ENCODE measurements around the gene COL4A5.

DNA sequence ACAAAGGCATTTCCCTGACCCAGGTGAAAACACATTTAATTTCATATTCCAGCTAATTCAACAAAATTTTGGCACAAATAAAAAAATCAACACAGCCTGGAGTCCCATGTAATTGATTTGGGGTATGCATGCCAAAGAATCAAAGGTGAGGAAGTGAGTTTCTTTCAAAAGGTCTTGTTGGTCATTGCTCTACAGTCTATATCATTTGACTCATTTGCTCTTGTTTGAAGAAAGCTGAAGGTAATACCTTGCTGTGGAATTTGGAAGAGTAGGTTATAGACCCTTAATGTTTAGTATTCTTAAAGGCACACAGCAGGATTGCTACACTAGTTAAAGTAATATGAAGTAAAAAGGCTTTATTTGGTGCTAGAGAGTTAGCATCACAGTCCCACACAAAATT, 26.9 kb upstream of the COL4A5 start:
- TF ChIP-seq, protein P1, sequence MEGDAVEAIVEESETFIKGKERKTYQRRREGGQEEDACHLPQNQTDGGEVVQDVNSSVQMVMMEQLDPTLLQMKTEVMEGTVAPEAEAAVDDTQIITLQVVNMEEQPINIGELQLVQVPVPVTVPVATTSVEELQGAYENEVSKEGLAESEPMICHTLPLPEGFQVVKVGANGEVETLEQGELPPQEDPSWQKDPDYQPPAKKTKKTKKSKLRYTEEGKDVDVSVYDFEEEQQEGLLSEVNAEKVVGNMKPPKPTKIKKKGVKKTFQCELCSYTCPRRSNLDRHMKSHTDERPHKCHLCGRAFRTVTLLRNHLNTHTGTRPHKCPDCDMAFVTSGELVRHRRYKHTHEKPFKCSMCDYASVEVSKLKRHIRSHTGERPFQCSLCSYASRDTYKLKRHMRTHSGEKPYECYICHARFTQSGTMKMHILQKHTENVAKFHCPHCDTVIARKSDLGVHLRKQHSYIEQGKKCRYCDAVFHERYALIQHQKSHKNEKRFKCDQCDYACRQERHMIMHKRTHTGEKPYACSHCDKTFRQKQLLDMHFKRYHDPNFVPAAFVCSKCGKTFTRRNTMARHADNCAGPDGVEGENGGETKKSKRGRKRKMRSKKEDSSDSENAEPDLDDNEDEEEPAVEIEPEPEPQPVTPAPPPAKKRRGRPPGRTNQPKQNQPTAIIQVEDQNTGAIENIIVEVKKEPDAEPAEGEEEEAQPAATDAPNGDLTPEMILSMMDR (IDR thresholded peaks at IDR 0.05; ENCODE audit: control extremely low read depth in 1 of 3, insufficient read depth in 1 of 3, low read depth in 1 of 3, low read length in 3 of 3) = no peak
- TF ChIP-seq RBBP5 (IDR thresholded peaks at IDR 0.05; ENCODE audit: borderline replicate concordance, low read depth, low read length) (no peak), YY1 (IDR thresholded peaks at IDR 0.05; ENCODE audit: low read depth, low read length) (no peak), JUND (IDR thresholded peaks at IDR 0.05; ENCODE audit: low read length) (no peak), CTBP2 (IDR thresholded peaks at IDR 0.05; ENCODE audit: borderline replicate concordance, insufficient read depth, insufficient read length, low read length) (no peak), JUN (IDR thresholded peaks at IDR 0.05; ENCODE audit: low read depth, low read length) (no peak), KDM1A (IDR thresholded peaks at IDR 0.05; ENCODE audit: borderline replicate concordance, low read length) (no peak), POLR2AphosphoS5 (IDR thresholded peaks at IDR 0.05; ENCODE audit: low read depth, low read length) (no peak), EZH2 (IDR thresholded peaks at IDR 0.05; ENCODE audit: low read depth, low read length, severe bottlenecking) (no peak), GABPA (IDR thresholded peaks at IDR 0.05; ENCODE audit: borderline replicate concordance, insufficient read depth, low read length) (no peak), RAD21 (IDR thresholded peaks at IDR 0.05 in 1 of 2, conservative IDR thresholded peaks at IDR 0.05 in 1 of 2; ENCODE audit: low read depth in 2 of 2, low read length in 2 of 2) (no peak)

Data from H1 (cell line).